ENCODE data around the gene TTC28.

Gene TTC28

GRCh38 chr22:28440592-28441390, 238.8 kb downstream of the TTC28 start:
- peak; percentile 70 for DNase-seq (ENCODE audit: low read depth)

- DNase-seq (ENCODE audit: low read depth), result no peak
These were observed 241.4 kb downstream of the TTC28 start for GRCh38 chr22:28438183-28438768.

GRCh38 chr22:28435982-28436381, 243.7 kb downstream of the TTC28 start:
- no peak for DNase-seq (ENCODE audit: low read depth)

GRCh38 chr22:28435140-28435768, 244.4 kb downstream of the TTC28 start:
- DNase-seq (ENCODE audit: low read depth), result no peak

- DNase-seq (ENCODE audit: low read depth), result no peak
These were observed 249.1 kb downstream of the TTC28 start for GRCh38 chr22:28430466-28431025.

- DNase-seq (ENCODE audit: low read depth), result no peak
These were observed 249.9 kb downstream of the TTC28 start for GRCh38 chr22:28429711-28430110.

- DNase-seq (ENCODE audit: low read depth), result no peak
These were observed 251.4 kb downstream of the TTC28 start for GRCh38 chr22:28428271-28428670.

GRCh38 chr22:28426346-28427132, 253.1 kb downstream of the TTC28 start:
- DNase-seq (ENCODE audit: low read depth), result no peak

GRCh38 chr22:28425211-28425610, 254.4 kb downstream of the TTC28 start:
- no peak for DNase-seq (ENCODE audit: low read depth)

GRCh38 chr22:28424427-28425080, 255.1 kb downstream of the TTC28 start:
- peak; percentile 49 for DNase-seq (ENCODE audit: low read depth)

- DNase-seq (ENCODE audit: low read depth), result no peak
These were observed 259.7 kb downstream of the TTC28 start for GRCh38 chr22:28419919-28420318.

- no peak for DNase-seq (ENCODE audit: low read depth)
These were observed 261.6 kb downstream of the TTC28 start for GRCh38 chr22:28418008-28418407.

- no peak for DNase-seq (ENCODE audit: low read depth)
These were observed 262.2 kb downstream of the TTC28 start for GRCh38 chr22:28417431-28417830.

GRCh38 chr22:28414913-28415312, 264.7 kb downstream of the TTC28 start:
- DNase-seq (ENCODE audit: low read depth), result no peak

GRCh38 chr22:28413612-28414399, 265.8 kb downstream of the TTC28 start:
- no peak for DNase-seq (ENCODE audit: low read depth)

GRCh38 chr22:28412109-28412508, 267.5 kb downstream of the TTC28 start:
- DNase-seq (ENCODE audit: low read depth), result no peak

- DNase-seq (ENCODE audit: low read depth), result no peak
These were observed 268.5 kb downstream of the TTC28 start for GRCh38 chr22:28411125-28411524.

GRCh38 chr22:28410050-28410816, 269.4 kb downstream of the TTC28 start:
- peak; percentile 47 for DNase-seq (ENCODE audit: low read depth)

GRCh38 chr22:28408709-28409108, 270.9 kb downstream of the TTC28 start:
- no peak for DNase-seq (ENCODE audit: low read depth)

GRCh38 chr22:28407645-28408044, 272.0 kb downstream of the TTC28 start:
- DNase-seq (ENCODE audit: low read depth), result no peak
